Ramos (cell line): ENCODE measurements around the gene AKAP11.

Source experiments
- in situ Hi-C: fragments of 300-500 bp; cut with MboI; formaldehyde crosslinking; loops from one replicate; pipeline ENCODE4 v1.14.3; 2022; ENCODE audit warnings: low sequenced_read_pairs; ENCODE audit not compliant: unreplicated experiment

AKAP11 gene

DNA sequence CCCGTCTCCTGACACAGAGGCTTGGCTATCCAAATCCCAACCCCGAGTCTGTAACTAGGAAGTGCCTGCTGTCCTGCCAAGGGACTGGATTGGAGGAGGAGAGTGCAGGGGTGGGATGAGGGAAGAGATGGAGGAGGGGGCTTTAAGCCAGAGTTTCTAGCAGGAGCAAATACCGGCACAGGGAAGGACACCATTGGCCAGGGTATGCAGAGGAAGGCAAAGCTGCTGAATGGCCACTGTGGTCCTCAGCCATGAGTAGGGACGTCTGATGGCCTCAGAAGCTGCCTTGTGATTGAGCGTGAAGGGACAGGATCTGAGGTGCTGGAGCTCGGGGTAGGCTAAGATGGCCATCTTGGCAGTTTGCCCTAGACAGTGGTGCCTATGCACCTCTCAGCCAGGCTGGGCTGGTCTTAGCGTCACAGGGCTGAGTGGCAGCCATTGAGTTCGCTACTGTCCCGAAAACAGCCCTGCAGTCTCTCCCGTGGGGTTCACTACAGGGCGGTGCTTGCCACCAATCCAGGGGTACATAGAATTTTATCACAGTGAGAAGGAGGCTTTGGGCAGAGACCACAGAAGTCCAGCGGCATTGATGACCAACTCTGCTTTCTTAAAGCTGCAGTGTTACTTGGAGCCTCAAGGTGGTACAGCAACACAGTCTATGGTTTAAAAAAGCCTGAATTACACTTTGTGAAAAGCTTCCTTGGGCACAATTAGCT is 61.8 kb downstream of the AKAP11 start:
- in situ Hi-C loops: no loop called here

DNA sequence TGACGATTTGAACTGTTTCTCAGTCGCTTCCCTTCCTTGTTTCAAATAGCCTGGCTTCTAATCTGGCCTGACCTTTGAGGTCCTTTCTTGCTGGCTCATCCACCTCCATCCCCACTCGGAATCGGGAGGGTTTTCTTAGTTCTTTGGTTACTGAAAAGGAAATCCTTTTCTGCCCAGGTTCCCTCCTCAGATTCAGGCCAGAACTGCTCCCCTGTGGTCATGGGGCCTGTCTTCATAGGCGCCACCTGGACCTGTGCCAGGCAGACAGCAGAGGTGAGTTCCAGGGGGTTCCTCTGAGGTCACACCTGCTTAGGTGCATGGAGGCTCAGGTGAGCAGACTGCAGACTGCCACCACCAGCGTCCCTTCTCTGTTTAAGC is 62.4 kb downstream of the AKAP11 start:
- in situ Hi-C loops: no loop called here

DNA sequence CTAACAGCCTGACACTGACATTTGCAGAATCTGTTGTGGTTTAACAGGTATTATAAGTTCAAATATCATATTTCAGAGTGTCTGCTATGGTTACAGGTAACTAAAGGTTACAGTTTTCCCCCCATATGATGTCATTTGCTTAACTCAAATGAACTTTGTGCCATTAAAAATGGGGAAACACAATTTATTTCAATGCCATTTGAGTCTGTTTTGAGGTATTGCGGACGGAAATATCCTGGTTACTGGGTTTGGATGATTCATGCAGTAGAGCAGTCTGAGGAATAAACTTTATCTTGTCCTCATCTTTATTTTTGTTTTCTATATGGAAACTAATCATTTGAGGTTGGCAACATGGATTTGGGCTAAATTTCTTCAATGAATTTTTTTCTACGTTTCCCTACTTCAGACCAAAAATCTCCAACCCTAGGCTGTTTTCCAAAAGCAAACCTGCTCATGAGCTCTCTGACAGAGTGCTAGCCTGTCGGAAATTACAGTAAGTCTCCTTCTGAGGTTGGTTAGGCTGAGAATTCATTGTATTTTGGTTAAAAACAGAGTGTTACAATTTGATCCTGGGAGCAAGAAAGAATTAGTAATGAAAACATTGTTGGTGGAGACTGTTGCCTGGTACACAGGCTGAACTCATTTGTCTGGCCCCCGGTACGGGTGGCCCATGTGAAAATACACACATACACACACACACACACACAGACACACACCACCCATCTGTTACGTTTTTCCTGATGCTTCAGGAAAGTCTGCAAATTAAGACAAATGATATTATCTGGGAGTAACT is 66.1 kb downstream of the AKAP11 start:
- in situ Hi-C loops: no loop called here

DNA sequence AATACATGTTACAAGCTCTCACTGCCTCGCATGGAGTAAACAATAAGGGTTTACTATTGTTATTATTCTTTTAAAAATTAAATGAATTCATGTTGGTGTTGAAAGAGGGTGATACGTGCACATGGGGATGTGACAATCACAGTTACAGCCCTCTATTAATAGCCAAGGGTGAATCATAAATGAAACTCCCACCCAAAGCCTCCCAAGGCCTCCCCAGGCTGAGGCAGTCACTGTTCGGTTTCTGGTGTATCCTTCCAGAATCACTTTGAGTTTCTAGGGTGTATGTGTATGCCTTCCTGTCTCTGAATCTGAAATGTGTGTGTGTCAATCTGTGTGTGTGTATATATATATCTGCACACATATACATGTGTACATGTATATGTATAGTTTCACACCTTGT is 73.4 kb downstream of the AKAP11 start:
- in situ Hi-C loops: no loop called here

DNA sequence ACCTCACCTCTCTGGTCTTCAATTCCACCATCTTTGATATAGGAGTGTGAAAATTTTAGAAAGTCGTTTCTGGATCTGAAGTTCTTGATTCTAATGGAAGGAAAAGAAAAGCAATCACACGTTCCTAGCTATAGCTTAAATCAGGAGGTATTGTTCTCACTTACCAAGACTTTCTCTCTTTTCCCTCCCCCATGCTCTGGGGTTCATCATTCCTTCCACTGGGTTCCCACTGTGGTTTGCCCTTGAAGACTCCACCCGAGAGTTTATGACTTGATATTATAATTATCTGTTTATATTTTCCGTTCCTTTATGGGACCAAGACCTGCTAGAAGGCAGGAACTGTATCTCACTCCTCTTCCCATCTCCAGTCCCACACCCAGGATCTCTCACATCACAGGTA is 76.6 kb downstream of the AKAP11 start:
- in situ Hi-C loops: no loop called here

DNA sequence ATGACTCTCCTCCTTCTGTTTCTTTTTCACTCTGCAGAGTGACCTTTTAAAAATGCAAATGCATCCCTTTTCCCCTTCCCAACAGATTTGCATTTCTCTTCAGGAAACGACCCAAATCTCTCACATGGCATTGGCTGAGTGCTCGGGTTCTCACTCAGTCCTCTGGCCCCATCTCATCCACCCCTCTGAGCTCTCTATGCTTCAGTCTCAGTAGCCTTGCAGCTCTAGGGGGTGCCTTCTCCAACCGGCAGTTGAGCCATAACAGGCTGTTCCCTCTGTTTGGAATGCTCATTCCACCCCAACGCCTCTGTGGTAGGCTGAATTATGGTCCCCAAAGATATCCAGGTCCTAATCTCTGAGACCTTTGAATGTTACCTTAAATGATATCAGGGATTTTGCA is 78.2 kb downstream of the AKAP11 start:
- in situ Hi-C loops: no loop called here

DNA sequence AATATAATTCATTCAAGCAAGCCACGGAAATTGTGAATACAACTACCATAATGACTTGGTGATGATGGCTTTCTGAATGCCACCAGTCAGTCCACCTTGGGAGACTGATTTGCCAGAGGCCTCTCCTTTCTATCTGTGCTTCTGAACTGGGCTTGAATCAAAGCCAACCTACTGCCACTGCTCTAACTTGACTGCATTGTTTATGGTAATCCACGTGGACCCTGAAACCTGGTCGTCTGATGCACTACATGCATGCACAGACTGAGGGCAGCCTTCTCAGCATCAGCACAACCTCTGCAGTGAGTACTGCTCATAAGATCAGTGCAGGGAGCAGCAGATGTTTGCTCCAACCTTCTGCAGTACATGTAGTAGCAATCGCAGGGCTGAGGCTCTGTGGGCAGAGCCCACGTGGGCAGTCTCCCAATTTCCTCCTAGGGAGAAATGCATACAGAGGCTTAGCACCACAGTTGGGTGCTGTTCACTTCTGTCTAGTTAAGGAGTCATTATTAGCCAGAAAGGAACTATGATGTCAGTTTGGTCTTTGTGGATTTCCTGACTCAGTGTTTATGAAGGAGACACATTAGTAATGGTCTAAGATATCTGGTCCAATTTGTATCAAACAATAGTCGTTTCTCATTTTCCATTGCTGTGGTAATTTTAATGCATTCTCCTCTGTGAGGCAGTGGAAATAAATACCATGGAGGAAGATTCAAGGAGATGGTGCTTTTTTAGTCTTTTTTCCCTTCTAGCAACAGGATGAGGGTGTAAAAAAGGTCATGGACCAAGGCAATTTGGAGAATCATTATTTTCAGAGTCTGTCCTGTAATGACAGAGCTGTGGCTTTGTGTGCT is 82.5 kb downstream of the AKAP11 start:
- in situ Hi-C loops: no loop called here

DNA sequence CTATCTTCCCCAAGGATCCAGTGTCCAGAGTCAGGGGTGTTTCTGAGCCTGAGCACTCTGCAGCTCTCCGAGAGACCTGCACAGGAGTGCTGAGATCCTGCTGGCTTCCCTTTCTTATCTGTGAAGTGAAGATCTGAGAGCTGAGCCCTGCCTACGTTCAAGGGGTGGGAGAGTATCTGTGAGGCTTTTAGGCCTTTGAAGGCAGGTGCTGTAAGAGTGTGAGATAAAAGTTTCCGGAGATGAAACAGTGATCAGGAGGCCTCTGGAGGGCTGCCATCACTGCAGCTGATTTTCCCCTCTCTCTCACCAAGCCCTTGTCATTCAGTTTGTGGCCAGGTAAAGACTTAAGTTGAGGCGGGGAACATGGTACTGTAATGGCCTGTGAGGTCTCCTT is 83.1 kb downstream of the AKAP11 start:
- in situ Hi-C loops: no loop called here

DNA sequence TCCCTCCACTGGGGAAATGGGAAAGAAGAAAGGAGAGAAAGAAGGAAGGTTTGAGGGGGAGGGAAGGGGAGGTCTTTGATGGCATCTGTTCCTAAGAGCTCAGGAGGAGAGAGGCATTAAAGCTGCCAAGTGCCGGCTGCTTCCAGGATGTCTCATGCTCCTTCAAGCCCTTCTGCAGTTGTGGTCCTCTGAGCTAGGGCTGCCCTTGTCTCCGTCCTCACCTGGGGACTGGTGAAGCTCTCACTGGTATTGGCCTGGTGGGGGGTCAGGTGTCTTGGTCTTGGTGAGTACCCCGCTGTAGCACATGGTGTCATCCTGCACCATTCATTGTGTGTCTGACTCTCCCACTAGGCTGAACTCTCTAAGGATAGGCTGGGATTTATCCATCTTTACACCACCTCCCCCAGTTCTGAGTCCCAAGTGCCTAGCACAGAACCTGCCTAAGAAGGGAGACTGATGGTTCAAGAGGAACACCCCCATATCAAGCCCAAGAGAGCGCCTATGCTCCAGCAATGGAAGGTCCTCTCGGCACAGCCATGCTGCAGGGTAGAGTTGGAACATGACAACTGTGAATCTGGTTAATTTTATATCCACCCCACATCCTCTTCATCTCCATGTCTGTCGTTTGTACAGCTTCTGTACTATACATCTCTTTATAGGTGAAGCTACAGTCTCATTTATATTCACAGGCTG is 83.7 kb downstream of the AKAP11 start:
- in situ Hi-C loops: no loop called here

DNA sequence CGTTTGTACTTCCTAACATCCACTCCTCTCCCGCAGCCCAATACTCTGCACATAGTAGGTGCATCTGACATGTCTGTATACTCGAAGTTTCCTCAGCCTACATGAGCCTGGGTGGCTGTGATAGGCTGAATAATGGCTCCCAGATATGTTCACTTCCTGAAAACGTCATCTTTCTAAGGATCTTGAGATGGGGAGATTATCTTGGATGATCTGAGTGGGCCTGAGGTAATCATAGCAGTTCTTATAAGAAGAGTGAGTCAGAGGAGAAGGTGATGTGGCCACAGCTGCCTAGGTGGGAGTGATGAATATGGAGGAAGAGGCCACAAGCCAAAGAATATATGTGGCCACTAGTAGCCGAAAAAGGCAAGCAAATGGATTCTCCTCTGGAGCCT is 84.2 kb downstream of the AKAP11 start:
- in situ Hi-C loops: no loop called here

DNA sequence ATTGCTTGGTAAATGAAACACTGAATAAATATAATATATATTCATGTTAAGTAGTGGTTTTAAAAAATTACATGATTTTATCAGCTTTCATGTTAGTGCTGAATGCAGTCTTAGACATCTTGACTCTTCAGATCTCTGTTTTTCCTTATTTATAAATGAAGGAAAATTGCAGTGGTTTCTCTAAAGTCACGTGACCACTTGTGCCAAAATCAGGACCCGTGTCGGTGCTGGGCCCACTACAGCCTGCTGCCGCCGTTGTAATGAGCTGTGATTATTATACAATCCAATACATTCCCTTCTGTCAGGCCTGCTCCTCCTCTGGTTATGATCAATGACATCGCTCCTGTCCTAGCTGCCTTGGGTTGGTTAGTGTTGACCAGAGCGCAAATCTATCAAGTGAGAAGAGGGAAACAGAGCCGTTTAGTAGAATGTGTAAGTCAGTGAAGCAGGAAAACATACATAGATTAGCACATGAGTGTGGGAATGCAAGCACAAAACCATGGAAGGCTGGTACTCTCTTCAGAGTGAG is 88.2 kb downstream of the AKAP11 start:
- in situ Hi-C loops: no loop called here

DNA sequence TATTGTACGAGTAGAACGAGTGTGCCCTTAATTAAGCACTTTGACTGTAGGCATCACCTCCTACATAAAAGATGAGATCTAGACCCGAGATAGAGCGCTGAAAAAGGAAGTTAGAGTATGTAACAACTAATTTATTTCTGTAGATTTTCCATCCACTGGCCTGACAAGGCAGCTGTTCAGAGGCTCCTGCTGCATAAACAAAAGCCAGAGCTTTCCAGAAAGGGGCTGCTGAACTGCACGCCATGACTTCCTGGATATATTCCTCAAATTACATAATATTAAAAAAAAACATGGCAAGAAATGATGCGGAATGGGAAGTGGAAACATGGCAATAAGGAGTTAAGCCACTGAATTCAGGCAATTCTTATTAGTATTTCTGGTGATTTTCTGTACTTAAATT is 89.7 kb downstream of the AKAP11 start:
- in situ Hi-C loops: no loop called here

DNA sequence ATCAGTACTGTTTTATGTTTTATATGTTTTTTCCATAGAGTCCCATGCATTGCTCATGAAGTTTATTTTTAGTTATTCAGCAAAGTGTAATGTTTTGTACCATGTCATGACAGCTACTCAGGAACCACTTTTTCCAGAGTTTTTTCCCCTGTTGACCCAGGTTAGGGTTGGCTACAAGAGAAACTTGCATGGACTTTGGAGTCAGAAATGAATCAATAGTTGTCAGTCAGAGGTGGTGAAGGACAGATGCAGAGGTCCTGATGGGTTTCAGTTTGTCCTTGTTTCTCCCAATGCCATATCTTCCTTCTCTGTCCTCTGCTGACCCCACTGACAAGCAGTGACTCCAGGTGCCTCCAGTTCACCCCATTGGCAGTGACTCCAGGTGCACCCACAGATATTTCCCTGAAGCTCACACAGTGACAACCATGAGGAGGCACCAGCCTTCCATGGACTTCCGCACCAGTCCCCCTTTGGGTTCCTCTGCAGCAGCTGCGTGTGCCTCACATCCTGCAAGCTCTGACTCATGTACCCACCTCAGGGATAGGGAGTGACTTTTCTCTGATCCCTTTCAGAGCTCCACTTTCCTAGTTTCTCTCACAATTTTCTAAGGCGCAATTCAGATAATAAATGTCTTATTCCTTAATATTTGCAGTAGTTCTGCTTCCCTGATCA is 92.1 kb downstream of the AKAP11 start:
- in situ Hi-C loops: no loop called here

DNA sequence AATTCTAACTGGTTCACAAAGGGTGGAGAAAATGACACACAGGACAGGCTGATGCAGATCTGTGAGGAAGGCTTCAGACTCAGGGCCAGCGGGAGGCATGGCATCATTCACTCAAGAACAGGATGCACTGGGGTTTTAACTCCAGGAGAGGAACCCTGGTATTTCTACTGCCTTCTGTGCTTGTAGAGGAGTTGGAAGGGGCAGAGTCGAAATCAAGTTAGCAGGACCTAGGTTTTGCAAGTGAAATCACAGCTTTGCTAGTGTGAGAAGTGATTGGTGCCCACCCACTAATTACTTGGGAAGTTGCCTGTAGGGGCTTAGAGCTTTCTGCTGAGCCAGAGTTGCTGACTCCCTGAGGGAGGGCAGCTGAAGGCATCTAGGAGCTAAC is 92.7 kb downstream of the AKAP11 start:
- in situ Hi-C loops: no loop called here

DNA sequence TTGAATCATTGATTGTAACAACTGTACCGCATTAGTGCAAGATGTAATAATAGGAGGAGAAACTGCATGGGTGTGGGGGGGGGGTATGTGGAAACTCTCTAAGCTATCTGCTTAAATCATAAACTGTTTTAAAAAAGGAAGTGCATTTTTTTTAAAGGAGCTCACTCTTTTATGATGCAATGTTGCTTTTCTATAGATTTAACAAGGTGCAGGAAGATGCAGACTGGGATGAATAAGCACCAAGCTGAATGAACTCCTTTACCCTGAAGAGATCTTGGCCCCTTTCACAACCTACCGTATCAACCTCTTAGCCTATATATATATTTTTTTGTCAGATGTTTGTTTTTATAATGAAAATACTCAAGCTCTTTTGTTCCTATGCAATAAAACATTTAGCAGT is 95.9 kb downstream of the AKAP11 start:
- in situ Hi-C loops: no loop called here

DNA sequence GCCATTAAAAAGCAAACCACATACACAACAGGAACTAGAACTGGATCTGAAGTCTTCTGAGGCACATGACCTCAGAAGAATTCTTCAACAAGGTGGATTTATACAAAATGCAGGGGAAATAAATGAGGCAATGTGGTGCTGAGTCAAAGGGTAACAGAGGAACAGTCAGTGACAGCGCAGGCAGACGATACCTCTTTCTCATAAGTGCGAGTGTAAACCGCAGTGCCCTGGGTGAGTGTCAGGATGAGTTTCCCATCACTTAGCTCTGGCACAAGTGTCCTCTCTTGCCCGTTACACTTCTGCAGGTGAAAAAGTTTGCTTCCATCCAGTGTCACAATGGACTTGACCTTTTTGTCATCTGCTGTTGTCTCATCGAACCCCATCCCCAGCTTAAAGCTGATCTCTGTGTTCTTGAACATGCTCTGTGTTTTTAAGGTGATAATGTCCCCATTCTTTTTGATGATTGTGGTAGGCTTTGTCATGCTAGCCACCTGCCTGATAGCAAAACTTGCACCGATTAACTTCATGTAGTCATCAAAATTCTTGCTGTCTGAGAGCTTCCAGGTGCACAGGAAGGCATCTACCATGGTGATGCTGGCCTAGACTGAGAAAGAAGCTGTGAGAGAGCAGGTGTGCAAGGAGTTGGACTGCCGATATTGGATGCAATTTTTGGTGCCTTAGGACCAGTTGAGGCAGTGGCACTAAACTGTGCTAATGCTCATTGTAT is 97.3 kb downstream of the AKAP11 start:
- in situ Hi-C loops: no loop called here

DNA sequence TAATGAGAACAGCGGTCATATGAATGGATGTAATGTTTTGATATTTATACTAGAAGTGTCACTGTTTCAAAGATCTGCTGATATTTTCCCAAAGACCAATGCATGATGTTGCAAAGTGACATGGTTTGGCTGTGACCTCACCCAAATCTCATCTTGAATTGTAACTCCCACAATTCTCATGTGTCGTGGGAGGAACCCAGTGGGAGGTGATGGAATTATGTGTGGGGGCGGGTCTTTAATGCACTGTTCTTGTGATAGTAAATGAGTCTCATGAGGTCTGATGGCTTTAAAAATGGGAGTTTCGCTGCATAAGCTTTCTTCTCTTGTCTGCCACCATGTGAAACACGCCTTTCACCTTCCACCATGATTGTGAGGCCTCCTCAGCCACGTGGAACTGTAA is 98.3 kb downstream of the AKAP11 start:
- in situ Hi-C loops: no loop called here
